ENCODE data around the gene KANK3.

Gene KANK3

DNA sequence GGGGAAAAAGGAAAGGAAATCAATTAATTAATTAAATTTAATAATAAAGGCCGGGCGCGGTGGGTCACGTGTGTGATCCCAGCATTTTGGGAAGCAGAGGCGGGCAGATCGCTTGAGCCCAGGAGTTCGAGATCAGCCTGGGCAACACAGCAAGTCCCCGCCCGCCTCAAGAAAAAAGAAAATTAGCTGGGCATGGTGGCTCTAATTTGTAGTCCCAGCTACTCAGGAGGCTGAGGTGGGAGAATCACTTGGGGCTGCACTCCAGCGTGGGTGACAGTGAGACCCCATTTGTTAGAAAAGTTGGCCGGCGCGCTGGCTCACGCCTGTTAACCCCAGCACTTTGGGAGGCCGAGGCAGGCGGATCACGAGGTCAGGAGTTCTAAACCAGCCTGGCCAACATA, 34.2 kb downstream of the KANK3 start:
- Histone ChIP-seq H3K9me3 (ENCODE audit: severe bottlenecking) (no peaks in the 10 kb centered on the region), H3K27ac (peak overlapping the region; percentile 93), H3K4me3 (ENCODE audit: low read depth, low read length) (peak overlapping the region; percentile 77), H3K36me3 (peaks cover 60% of the 10 kb centered on the region), H3K27me3 (ENCODE audit: insufficient read depth, low read depth, severe bottlenecking) (no peaks in the 10 kb centered on the region)
- TF ChIP-seq, protein P1, sequence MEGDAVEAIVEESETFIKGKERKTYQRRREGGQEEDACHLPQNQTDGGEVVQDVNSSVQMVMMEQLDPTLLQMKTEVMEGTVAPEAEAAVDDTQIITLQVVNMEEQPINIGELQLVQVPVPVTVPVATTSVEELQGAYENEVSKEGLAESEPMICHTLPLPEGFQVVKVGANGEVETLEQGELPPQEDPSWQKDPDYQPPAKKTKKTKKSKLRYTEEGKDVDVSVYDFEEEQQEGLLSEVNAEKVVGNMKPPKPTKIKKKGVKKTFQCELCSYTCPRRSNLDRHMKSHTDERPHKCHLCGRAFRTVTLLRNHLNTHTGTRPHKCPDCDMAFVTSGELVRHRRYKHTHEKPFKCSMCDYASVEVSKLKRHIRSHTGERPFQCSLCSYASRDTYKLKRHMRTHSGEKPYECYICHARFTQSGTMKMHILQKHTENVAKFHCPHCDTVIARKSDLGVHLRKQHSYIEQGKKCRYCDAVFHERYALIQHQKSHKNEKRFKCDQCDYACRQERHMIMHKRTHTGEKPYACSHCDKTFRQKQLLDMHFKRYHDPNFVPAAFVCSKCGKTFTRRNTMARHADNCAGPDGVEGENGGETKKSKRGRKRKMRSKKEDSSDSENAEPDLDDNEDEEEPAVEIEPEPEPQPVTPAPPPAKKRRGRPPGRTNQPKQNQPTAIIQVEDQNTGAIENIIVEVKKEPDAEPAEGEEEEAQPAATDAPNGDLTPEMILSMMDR (IDR thresholded peaks at IDR 0.05; ENCODE audit: low read depth, low read length): no peak
- peak; percentile 2 for DNase-seq

DNA sequence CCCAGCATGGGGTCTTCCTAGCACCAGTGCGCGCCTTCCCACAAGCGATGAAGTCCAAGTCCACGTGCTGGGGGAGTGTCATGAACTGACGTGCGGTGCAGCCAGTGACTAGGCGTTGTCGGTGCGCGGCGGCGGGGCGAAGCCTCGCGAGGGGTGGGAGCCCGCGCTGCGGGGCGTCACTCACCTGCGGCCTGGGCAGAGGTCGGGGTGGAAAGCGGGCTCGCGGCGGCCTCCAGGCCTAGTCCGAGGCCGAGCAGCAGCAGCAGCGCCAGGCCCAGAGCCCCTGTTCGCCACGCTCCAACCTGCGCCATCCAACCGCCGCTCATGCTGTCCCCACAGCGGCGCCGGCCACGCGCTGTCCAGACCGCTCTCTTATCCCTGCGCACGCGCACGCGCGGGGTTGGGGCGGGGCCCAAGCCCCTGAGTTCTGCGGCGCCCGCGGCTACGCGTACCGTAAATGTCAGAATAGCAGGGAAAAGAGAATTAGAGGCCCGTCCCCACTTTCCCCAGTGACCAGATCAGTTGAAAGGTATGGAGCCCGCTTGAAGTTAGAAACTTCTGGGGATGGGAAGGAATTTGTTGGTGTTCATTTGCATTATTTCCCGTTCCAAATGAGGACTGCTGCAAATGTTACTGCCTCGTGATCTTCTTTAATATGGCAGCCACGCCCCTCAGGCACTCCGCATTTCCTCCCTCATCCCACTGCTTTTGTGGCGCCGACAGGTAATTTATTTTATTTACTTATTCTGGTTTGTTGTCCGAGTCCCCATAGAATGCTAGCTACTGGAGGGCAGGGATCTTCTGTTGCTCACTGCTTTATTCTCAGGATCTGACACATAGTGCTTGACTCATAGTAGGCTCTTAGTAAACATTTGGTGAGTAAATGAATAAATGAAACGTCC, 34.8 kb downstream of the KANK3 start, which contains the start of gene CD320:
Gene CD320, minus strand, starts transcription at position 394 of the 902 bp plus-strand sequence. Its CDS starts 68 bp downstream, at position 326.
- Histone ChIP-seq H3K4me3 (ENCODE audit: low read depth, low read length) (peak within 1 kb of the TSS; percentile 77), H3K36me3 (peaks cover 60% of the 10 kb centered on the region), H3K27ac (peak within 1 kb of the TSS; percentile 93), H3K27me3 (ENCODE audit: insufficient read depth, low read depth, severe bottlenecking) (no peaks in the 10 kb centered on the region), H3K9me3 (ENCODE audit: severe bottlenecking) (no peaks in the 10 kb centered on the region)
- peak; percentile 91 for DNase-seq
- TF ChIP-seq, protein P1 (IDR thresholded peaks at IDR 0.05; ENCODE audit: low read depth, low read length): no peak

DNA sequence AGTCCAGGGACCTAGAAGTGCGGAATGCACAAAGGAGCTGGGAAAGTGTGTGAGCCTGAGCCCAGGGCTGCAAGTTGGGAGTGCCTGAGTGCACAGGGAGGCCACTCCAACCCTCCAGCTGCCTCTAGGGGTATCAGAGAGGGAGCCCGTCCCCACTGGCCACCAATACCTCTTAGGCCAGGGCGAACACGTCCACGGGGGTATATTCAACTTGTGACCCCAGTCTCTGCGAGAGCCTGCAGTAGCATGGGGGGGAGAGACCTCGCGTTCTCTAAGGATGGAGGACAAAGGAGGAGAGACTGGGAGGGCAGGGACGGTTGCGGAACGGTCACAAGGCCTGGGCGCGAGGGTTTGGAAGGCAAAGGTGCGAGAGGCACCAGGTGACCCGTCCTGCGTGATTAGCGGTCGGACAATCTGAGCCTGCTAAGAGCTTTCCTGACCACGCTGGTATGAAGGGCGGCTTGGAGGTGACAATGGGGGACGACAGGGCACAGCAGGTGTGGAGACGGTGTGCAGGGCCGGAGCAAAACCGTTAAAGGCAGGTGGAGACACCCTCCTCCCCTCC, 35.6 kb downstream of the KANK3 start:
- Histone ChIP-seq H3K27me3 (ENCODE audit: insufficient read depth, low read depth, severe bottlenecking) (no peaks in the 10 kb centered on the region), H3K9me3 (ENCODE audit: severe bottlenecking) (no peaks in the 10 kb centered on the region), H3K27ac (peak overlapping the region; percentile 93), H3K4me3 (ENCODE audit: low read depth, low read length) (peak overlapping the region; percentile 77), H3K36me3 (peaks cover 62% of the 10 kb centered on the region)
- peak; percentile 16 for DNase-seq
- TF ChIP-seq, protein P1 (IDR thresholded peaks at IDR 0.05; ENCODE audit: low read depth, low read length): no peak

DNA sequence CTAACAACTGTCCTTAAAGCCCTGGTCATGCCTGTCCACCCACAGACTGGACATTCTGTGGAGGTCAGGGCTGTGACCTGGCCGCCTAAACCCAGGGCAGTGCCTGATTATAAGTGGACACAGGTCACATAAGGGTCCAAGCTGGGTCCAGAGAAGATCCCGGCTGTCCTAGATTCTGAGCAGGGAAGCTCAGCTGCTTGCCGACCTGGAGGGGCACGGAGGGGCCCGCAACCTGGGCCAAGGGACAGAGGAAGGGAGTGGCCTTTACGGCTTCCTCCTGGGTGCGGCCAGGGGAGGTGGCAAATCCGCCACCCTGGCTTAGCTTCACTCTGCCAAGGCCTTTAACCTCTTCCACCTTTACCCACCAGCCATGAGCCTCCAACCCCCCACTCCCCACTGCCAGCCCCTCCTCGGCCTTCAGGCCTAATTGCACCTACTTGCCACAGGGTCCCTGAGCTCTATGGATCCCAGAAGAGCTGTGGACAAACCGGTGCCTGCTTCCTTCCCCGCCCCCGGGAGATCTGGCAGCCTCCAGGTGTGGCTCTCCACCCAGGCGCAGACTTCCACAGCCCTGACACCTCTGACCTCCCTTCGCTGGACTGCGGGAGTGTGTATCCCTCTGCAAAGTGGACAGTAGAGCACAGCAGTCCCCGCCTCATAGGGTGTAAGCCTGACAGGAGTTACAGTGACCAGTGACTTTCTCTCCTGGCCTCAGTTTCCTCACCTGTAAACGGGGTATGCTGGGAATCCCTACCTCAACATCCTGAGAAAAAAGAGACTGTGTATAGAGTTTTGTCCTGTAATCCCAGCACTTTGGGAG, 36.6 kb downstream of the KANK3 start:
- H3K27ac ChIP-seq: peak overlapping the region; percentile 22; the same call in 1 of the 2 replicates
- peak; percentile 4 for DNase-seq
- no peaks in the 10 kb centered on the region for H3K27me3 ChIP-seq (ENCODE audit: insufficient read depth, low read depth, severe bottlenecking)
- TF ChIP-seq, protein P1 (IDR thresholded peaks at IDR 0.05; ENCODE audit: low read depth, low read length): no peak
- H3K9me3 ChIP-seq (ENCODE audit: severe bottlenecking): no peaks in the 10 kb centered on the region
- no peak overlapping the region; the same call in 1 of the 2 replicates for H3K4me3 ChIP-seq (ENCODE audit: low read depth, low read length)
- H3K36me3 ChIP-seq: peaks cover 65% of the 10 kb centered on the region

DNA sequence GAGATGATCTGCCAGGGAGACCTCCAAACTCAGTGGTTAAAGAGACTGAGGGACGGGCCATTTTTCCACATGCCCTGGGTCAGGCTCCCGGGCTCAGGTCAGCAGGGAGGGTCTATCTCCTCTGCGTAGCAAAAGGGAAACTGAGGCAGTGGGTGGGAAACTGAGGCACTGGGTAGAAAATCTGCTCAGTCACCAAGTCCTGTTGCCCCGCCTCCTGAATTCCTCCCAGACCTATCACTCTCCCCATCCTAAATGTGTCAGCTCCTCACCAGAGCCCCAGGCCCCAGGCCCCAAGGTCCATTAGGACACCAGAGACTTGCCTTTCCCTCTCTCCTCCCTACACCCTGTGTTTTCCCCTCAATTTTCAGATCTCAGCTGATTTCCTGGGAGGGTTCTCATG, 37.3 kb downstream of the KANK3 start:
- TF ChIP-seq, protein P1 (IDR thresholded peaks at IDR 0.05; ENCODE audit: low read depth, low read length): no peak
- no peak overlapping the region for H3K27ac ChIP-seq
- peaks cover 59% of the 10 kb centered on the region for H3K36me3 ChIP-seq
- H3K4me3 ChIP-seq (ENCODE audit: low read depth, low read length): no peak overlapping the region
- H3K9me3 ChIP-seq (ENCODE audit: severe bottlenecking): no peaks in the 10 kb centered on the region
- DNase-seq: peak; percentile 5
- no peaks in the 10 kb centered on the region for H3K27me3 ChIP-seq (ENCODE audit: insufficient read depth, low read depth, severe bottlenecking)

Measured in WERI-Rb-1 (cell line).